ENCODE results near the gene BDP1. TPM values are rescaled to one million over a fixed set of nuclear protein-coding genes. Genes with fewer than 3 reads are reported as not detected.
"Not testable (repeated sequence)": the region's sequence is repeated elsewhere in the genome, so short reads cannot be mapped to it uniquely, and the experiment has no call there.

Gene BDP1
- total and polyA plus RNA-seq, 8 donors = 6.4 to 90.7 (median 31.1) TPM

DNA sequence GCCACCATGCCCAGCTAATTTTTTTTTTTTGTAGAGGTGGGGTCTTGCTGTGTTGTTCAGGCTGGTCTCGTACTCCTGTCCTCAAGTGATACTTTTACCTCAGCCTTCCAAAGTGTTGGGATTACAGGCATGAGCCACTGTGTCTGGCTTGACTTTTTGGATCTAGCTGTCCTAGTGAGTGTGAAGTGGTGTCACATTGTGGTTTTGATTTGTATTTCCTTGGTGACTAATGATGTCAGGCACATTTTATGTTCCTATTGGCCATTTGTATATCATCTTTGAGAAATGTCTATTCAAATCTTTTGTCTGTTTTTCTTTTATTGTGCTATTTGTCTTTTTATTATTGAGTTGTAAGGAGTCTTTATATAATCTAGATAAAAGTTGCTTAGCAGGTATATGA lies 78.2 kb downstream of the BDP1 start:
- H3K27ac ChIP-seq = peak overlapping the region in 1 of 5 donors; percentile 19
- peaks cover 0 to 5% (median 0%) of the 10 kb centered on the region in 4 donors for H3K4me1 ChIP-seq
- H3K4me3 ChIP-seq = no peak overlapping the region
- WGBS, 5 donors = 82 to 100% (median 96%) methylated on average over 1 of the region's 1 CpG
- DNase-seq = peak in 1 of 2 donors; percentile 23
- no peaks in the 10 kb centered on the region for H3K27me3 ChIP-seq
- H3K36me3 ChIP-seq = peaks cover 0 to 85% (median 78%) of the 10 kb centered on the region in 4 donors
- TF ChIP-seq, protein P1, sequence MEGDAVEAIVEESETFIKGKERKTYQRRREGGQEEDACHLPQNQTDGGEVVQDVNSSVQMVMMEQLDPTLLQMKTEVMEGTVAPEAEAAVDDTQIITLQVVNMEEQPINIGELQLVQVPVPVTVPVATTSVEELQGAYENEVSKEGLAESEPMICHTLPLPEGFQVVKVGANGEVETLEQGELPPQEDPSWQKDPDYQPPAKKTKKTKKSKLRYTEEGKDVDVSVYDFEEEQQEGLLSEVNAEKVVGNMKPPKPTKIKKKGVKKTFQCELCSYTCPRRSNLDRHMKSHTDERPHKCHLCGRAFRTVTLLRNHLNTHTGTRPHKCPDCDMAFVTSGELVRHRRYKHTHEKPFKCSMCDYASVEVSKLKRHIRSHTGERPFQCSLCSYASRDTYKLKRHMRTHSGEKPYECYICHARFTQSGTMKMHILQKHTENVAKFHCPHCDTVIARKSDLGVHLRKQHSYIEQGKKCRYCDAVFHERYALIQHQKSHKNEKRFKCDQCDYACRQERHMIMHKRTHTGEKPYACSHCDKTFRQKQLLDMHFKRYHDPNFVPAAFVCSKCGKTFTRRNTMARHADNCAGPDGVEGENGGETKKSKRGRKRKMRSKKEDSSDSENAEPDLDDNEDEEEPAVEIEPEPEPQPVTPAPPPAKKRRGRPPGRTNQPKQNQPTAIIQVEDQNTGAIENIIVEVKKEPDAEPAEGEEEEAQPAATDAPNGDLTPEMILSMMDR (IDR thresholded peaks at IDR 0.05) = no peak
- H3K9me3 ChIP-seq = no peaks in the 10 kb centered on the region
- intact Hi-C loops (cut with DNase I; ENCODE audit: low total_unique reads) = no loop called here

DNA sequence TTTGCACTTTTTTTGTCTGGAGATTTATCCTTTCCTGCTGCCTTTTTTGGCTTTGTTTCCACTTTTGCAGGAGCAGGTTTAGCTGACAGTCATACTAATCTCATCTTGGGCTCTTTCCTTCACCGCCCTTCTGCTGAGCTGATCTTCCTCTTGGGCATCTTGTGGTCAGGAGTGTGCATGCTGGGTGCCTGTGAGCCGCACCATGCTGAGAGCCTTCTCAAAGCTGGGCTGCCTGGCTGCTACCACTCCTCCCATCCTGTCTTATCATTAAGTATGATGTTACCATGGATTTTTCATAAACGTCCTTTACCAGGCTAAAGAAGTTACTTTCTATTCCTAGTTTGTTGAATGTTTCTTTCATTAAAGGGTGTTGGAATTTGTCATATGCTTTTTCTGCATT lies 82.2 kb downstream of the BDP1 start:
- peaks cover 18 to 88% (median 80%) of the 10 kb centered on the region in 4 donors for H3K36me3 ChIP-seq
- H3K4me3 ChIP-seq = no peak overlapping the region
- H3K4me1 ChIP-seq = peaks cover 0 to 5% (median 0%) of the 10 kb centered on the region in 4 donors
- no peaks in the 10 kb centered on the region for H3K9me3 ChIP-seq
- TF ChIP-seq EP300 (IDR thresholded peaks at IDR 0.05) (no peak), POLR2AphosphoS5 (IDR thresholded peaks at IDR 0.05) (no peak), POLR2A (IDR thresholded peaks at IDR 0.05) (no peak)
- TF ChIP-seq, protein P1 (IDR thresholded peaks at IDR 0.05) = no peak
- H3K27ac ChIP-seq = no peak overlapping the region
- WGBS, 5 donors = 79 to 83% (median 80%) methylated on average over 3 of the region's 3 CpGs
- no peaks in the 10 kb centered on the region for H3K27me3 ChIP-seq
- intact Hi-C loops (cut with DNase I; ENCODE audit: low total_unique reads) = no loop called here
- DNase-seq = no peak

DNA sequence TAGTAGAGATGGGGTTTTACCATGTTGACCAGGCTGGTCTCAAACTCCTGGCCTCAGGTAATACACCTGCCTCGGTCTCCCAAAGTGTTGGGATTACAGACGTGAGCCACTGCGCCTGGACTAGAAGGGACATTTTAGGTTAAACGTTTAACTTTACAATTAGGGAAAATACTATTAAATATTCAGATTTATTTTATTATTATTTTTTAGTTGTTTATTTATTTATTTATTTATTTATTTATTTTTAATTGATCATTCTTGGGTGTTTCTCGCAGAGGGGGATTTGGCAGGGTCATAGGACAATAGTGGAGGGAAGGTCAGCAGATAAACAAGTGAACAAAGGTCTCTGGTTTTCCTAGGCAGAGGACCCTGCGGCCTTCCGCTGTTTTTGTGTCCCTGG lies 95.4 kb downstream of the BDP1 start:
- intact Hi-C loops (cut with DNase I; ENCODE audit: low total_unique reads); H3K4me1 ChIP-seq; H3K4me3 ChIP-seq; H3K27ac ChIP-seq; H3K27me3 ChIP-seq; H3K9me3 ChIP-seq; DNase-seq: not testable (repeated sequence)
- H3K36me3 ChIP-seq = peaks cover 36 to 100% (median 99%) of the 10 kb centered on the region in 4 donors
- 95 to 99% (median 97%) methylated on average over 7 of the region's 7 CpGs for WGBS, 5 donors

DNA sequence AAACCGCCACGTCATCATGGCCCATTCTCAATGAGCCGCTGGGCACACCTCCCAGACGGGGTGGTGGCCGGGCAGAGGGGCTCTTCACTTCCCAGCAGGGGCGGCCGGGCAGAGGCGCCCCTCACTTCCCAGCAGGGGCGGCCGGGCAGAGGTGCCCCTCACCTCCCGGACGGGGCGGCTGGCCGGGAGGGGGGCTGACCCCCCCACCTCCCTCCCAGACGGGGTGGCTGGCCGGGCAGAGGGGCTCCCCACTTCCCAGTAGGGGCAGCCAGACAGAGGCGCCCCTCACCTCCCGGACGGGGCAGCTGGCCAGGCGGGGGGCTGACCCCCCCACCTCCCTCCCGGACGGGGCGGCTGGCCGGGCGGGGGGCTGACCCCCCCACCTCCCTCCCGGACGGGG lies 96.1 kb downstream of the BDP1 start:
- 95 to 100% (median 98%) methylated on average over 14 to 20 of the region's 27 CpGs for WGBS, 5 donors
- H3K4me3 ChIP-seq; H3K27me3 ChIP-seq; DNase-seq; H3K4me1 ChIP-seq; H3K9me3 ChIP-seq; H3K27ac ChIP-seq; intact Hi-C loops (cut with DNase I; ENCODE audit: low total_unique reads): not testable (repeated sequence)
- H3K36me3 ChIP-seq = peaks cover 32 to 99% (median 96%) of the 10 kb centered on the region in 4 donors

DNA sequence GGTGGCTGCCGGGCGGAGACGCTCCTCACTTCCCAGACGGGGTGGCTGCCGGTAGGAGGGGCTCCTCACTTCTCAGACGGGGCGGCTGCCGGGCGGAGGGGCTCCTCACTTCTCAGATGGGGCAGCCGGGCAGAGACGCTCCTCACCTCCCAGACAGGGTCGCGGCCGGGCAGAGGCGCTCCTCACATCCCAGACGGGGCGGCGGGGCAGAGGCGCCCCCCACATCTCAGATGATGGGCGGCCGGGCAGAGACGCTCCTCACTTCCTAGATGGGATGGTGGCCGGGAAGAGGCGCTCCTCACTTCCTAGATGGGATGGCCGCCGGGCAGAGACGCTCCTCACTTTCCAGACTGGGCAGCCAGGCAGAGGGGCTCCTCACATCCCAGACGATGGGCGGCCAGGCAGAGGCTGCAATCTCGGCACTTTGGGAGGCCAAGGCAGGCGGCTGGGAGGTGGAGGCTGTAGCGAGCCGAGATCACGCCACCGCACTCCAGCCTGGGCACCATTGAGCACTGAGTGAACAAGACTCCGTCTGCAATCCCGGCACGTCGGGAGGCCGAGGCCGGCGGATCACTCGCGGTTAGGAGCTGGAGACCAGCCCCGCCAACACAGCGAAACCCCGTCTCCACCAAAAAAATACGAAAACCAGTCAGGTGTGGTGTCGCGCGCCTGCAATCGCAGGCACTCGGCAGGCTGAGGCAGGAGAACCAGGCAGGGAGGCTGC lies 96.7 kb downstream of the BDP1 start:
- H3K27ac ChIP-seq; H3K9me3 ChIP-seq; intact Hi-C loops (cut with DNase I; ENCODE audit: low total_unique reads): not testable (repeated sequence)

GRCh38 chr5:71563161-71563560 lies 107.7 kb downstream of the BDP1 start:
- Histone ChIP-seq H3K9me3 (no peaks in the 10 kb centered on the region), H3K27me3 (no peaks in the 10 kb centered on the region), H3K4me3 (no peak overlapping the region), H3K4me1 (no peaks in the 10 kb centered on the region), H3K36me3 (peaks cover 35 to 93% (median 84%) of the 10 kb centered on the region in 4 donors), H3K27ac (no peak overlapping the region)
- 94 to 100% (median 98%) methylated on average over 4 of the region's 4 CpGs for WGBS, 5 donors
- intact Hi-C loops (cut with DNase I; ENCODE audit: low total_unique reads) = no loop called here
- TF ChIP-seq EP300 (IDR thresholded peaks at IDR 0.05) (no peak), POLR2A (IDR thresholded peaks at IDR 0.05) (no peak), POLR2AphosphoS5 (IDR thresholded peaks at IDR 0.05) (no peak)
- TF ChIP-seq, protein P1 (IDR thresholded peaks at IDR 0.05) = no peak
- no peak for DNase-seq

More for the DNA sequence above, 96.7 kb downstream of the BDP1 start:
- peaks cover 35 to 99% (median 96%) of the 10 kb centered on the region in 4 donors for H3K36me3 ChIP-seq
- 94 to 96% (median 96%) methylated on average over 26 to 50 of the region's 53 CpGs for WGBS, 5 donors
- H3K4me1 ChIP-seq, H3K27me3 ChIP-seq, H3K4me3 ChIP-seq, DNase-seq: not testable (repeated sequence)

All from stomach (tissue), 9 donors.